PC-9 (cell line): Measurements from ENCODE around the gene MGAT5. TPM values are rescaled to one million over a fixed set of nuclear protein-coding genes. Genes with fewer than 3 reads are reported as not detected.

Experiments used
- BruUV-seq: library from RNA; stranded (reverse); fragments of 400-500 nt; replicated peaks from 2 replicates; lab custom pipeline; 2021; lab: Mats Ljungman, UMichigan
- CTCF ChIA-PET: fragments of 300-600 bp; sonication (Branson Sonifier 250); formaldehyde crosslinking; loops from one replicate; lab custom pipeline; 2022; ENCODE audit warnings: antibody characterized with exemption; lab: Charles Lee
- POLR2A ChIA-PET: fragments of 300-600 bp; sonication (Branson Sonifier 250); formaldehyde crosslinking; loops from one replicate; lab custom pipeline; 2022; ENCODE audit warnings: antibody characterized with exemption; ENCODE audit not compliant: unreplicated experiment; lab: Charles Lee
- DNase-seq, 2 experiments: peaks; one replicate each; pipeline versions ENCODE4 v3.0.0 to v3.0.0-alpha.2; 2015 to 2022; ENCODE audit warnings: mixed read lengths in 1 of 2
- H2AFZ ChIP-seq: fragments of 200-600 bp; sonication (generic); 2 replicates; pipeline ENCODE4 v1.8.1; 2017; ENCODE audit warnings: antibody characterized with exemption
- H3F3A ChIP-seq: fragments of 200-600 bp; sonication (generic); 2 replicates; pipeline ENCODE4 v1.8.1; 2017; ENCODE audit warnings: antibody characterized with exemption, mild to moderate bottlenecking, low read depth; ENCODE audit not compliant: insufficient read depth
- H3K27ac ChIP-seq: fragments of 200-600 bp; sonication (generic); 2 replicates; pipeline ENCODE4 v1.6.1; 2016; ENCODE audit warnings: mixed run types
- H3K27me3 ChIP-seq: fragments of 200-600 bp; sonication (generic); 2 replicates; pipeline ENCODE4 v1.6.1; 2016; ENCODE audit warnings: low read depth, mixed run types; ENCODE audit not compliant: insufficient read depth
- H3K36me3 ChIP-seq: fragments of 200-600 bp; sonication (generic); 2 replicates; pipeline ENCODE4 v1.6.1; 2016; ENCODE audit warnings: low read depth, mixed run types
- H3K4me1 ChIP-seq: fragments of 200-600 bp; sonication (generic); replicated peaks from 2 replicates; pipeline ENCODE4 v1.6.1; 2016; ENCODE audit warnings: mixed run types; ENCODE audit not compliant: insufficient read depth
- H3K4me2 ChIP-seq: fragments of 200-600 bp; sonication (generic); 2 replicates; pipeline ENCODE4 v1.6.1; 2017; ENCODE audit warnings: mixed run types
- H3K4me3 ChIP-seq: fragments of 200-600 bp; sonication (generic); 2 replicates; pipeline ENCODE4 v1.6.1; 2016; ENCODE audit warnings: mixed run types
- H3K79me2 ChIP-seq: fragments of 200-600 bp; sonication (generic); 2 replicates; pipeline ENCODE4 v1.6.1; 2017; ENCODE audit warnings: low read depth, mixed run types
- H3K9me2 ChIP-seq: fragments of 200-600 bp; sonication (generic); 2 replicates; pipeline ENCODE4 v1.8.1; 2017; ENCODE audit warnings: mild to moderate bottlenecking; ENCODE audit not compliant: insufficient read depth
- H3K9me3 ChIP-seq: fragments of 200-600 bp; sonication (generic); 2 replicates; pipeline ENCODE4 v1.8.1; 2016; ENCODE audit warnings: low read depth; ENCODE audit not compliant: insufficient read depth
- H4K20me1 ChIP-seq: fragments of 200-600 bp; sonication (generic); 2 replicates; pipeline ENCODE4 v1.8.1; 2017; ENCODE audit not compliant: insufficient read depth
- EZH2 ChIP-seq: fragments of 200-600 bp; sonication (generic); IDR thresholded peaks from 2 replicates; pipeline ENCODE4 v1.8.0; 2017; ENCODE audit warnings: antibody characterized with exemption, low read depth
- intact Hi-C: fragments of 100-400 bp; cut with micrococcal nuclease; formaldehyde crosslinking; loops from one replicate; pipeline ENCODE4 v1.10.0; 2022; ENCODE audit not compliant: unreplicated experiment
- total RNA-seq: library from RNA; stranded (reverse); gene quantifications from 2 replicates; pipeline ENCODE4 v1.2.3, GENCODE V29; 2021
- TF ChIP-seq, protein P1 (sequence below): fragments of 200-600 bp; sonication (generic); conservative IDR thresholded peaks from 2 replicates; pipeline ENCODE4 v1.6.1; 2017; ENCODE audit warnings: mixed run types, antibody characterized with exemption, mild to moderate bottlenecking, moderate library complexity

MGAT5 gene
- total RNA-seq, 1 experiment from 2014 or later = 33.5 TPM

- BruUV-seq = no TSS peak
- H3K9me3 ChIP-seq = no peaks in the 10 kb centered on the region
- ChIA-PET POLR2A (no interaction called here), CTCF (no interaction called here)
- no peak overlapping the region for H3K4me2 ChIP-seq
- DNase-seq = no peak
- intact Hi-C loops = no loop called here
- H2AFZ ChIP-seq = no peak overlapping the region
- H3K79me2 ChIP-seq = no peaks in the 10 kb centered on the region
- no peak overlapping the region for H3K27ac ChIP-seq
- no peaks in the 10 kb centered on the region for H3F3A ChIP-seq
- H3K4me1 ChIP-seq = no peaks in the 10 kb centered on the region
- no peaks in the 10 kb centered on the region for H3K36me3 ChIP-seq
- no peak overlapping the region for H3K4me3 ChIP-seq
- H3K9me2 ChIP-seq = no peaks in the 10 kb centered on the region
- TF ChIP-seq, protein P1, sequence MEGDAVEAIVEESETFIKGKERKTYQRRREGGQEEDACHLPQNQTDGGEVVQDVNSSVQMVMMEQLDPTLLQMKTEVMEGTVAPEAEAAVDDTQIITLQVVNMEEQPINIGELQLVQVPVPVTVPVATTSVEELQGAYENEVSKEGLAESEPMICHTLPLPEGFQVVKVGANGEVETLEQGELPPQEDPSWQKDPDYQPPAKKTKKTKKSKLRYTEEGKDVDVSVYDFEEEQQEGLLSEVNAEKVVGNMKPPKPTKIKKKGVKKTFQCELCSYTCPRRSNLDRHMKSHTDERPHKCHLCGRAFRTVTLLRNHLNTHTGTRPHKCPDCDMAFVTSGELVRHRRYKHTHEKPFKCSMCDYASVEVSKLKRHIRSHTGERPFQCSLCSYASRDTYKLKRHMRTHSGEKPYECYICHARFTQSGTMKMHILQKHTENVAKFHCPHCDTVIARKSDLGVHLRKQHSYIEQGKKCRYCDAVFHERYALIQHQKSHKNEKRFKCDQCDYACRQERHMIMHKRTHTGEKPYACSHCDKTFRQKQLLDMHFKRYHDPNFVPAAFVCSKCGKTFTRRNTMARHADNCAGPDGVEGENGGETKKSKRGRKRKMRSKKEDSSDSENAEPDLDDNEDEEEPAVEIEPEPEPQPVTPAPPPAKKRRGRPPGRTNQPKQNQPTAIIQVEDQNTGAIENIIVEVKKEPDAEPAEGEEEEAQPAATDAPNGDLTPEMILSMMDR = no peak
- no peak for TF ChIP-seq EZH2
- H3K27me3 ChIP-seq = no peaks in the 10 kb centered on the region
- no peaks in the 10 kb centered on the region for H4K20me1 ChIP-seq
These were observed 114.3 kb downstream of the MGAT5 start for GRCh38 chr2:134368009-134368817.

DNA sequence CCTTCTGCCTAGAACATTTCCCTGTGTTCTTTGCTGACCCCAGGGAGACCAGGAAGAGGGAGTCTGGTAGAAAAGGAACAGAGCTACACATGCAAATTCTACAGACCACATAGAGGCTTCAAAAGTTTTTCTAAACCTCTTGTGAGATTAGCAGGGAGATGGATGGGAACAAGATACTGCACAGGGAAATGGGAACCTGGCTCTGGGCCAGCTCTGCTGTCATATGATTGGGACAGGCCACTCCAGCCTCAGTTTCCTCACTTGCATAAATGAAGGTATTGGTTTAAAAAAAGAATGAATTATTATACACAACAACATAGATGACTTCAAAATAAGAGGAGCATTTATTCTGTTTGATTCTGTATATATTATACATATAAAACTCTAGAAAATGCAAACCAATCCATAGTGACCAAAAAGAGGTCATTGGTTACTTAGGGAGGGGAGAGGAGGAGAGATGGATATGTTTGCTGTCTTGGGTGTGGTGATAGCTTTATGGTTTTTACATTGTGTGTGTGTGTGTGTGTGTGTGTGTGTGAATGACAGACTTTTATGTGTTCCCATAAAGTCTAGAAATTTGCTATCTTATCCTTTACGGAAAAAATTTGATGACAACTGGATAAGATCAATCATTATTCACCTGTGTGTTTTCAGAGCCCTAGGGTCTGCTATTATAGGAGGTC, 115.5 kb downstream of the MGAT5 start:
- no peaks in the 10 kb centered on the region for H3K4me1 ChIP-seq
- H2AFZ ChIP-seq = no peak overlapping the region
- no peak for TF ChIP-seq EZH2
- TF ChIP-seq, protein P1 = no peak
- no peak for DNase-seq
- no peaks in the 10 kb centered on the region for H3K36me3 ChIP-seq
- no peaks in the 10 kb centered on the region for H4K20me1 ChIP-seq
- CTCF ChIA-PET = no interaction called here
- no peak overlapping the region for H3K4me3 ChIP-seq
- H3K79me2 ChIP-seq = no peaks in the 10 kb centered on the region
- no peaks in the 10 kb centered on the region for H3F3A ChIP-seq
- intact Hi-C loops = no loop called here
- POLR2A ChIA-PET = no interaction called here
- H3K27ac ChIP-seq = no peak overlapping the region
- no peaks in the 10 kb centered on the region for H3K9me3 ChIP-seq
- H3K9me2 ChIP-seq = no peaks in the 10 kb centered on the region
- H3K4me2 ChIP-seq = no peak overlapping the region
- no peaks in the 10 kb centered on the region for H3K27me3 ChIP-seq
- no TSS peak for BruUV-seq

DNA sequence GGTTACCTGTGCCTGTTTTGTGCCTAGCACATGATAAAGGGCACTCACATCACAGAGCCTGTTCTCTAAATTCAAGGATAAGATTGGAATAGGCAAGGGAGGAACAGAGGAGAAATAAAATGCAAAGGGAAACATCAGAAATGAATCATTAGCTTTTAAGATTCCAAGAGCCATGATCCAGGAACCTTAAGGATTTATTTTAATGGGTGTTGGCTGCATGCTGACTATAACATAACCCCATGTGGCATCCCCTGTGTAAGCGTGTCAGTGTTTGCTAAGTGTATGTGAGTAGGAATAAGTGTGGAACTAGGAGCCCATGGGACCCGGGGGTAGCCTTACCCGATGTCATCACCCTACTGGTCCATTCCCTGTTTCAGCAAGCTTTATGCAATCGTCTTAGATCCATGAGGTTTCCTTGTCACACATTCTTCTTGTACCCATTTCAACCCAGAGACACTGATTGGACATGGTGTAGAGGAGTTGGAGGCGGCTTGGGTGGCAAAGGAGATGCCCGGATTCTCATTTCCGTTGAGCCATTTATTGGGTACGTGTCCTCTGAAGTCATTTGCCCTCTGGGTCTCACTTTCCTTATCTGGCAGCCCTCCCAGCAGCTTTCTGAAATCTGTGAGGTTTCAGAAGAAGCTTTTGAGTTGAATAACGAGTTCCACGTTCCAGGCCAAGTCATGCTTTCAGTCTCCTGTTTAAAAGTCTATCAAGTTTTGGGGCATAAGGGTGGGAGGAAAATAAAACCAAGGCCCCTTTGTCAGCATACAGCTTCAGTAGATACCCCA, 117.0 kb downstream of the MGAT5 start:
- Histone ChIP-seq H3K27ac (no peak overlapping the region), H3K27me3 (no peaks in the 10 kb centered on the region), H2AFZ (no peak overlapping the region), H3K4me3 (no peak overlapping the region), H3K36me3 (no peaks in the 10 kb centered on the region), H3K79me2 (no peaks in the 10 kb centered on the region), H3K4me2 (no peak overlapping the region), H4K20me1 (no peaks in the 10 kb centered on the region), H3K4me1 (no peaks in the 10 kb centered on the region), H3F3A (no peaks in the 10 kb centered on the region), H3K9me3 (no peaks in the 10 kb centered on the region), H3K9me2 (no peaks in the 10 kb centered on the region)
- CTCF ChIA-PET = no interaction called here
- POLR2A ChIA-PET = no interaction called here
- intact Hi-C loops = no loop called here
- no peak for DNase-seq
- BruUV-seq = no TSS peak
- TF ChIP-seq EZH2 = no peak
- TF ChIP-seq, protein P1 = no peak
